GM19395 (cell line): ENCODE data around the gene FUT6.
"Not testable (repeated sequence)": the region's sequence is repeated elsewhere in the genome, so short reads cannot be mapped to it uniquely, and the experiment has no call there.

Experiments used
- ATAC-seq: cut with Tn5 transposase; IDR thresholded peaks from one replicate; pipeline ENCODE4 v1.9.1; 2021; ENCODE audit warnings: mild to moderate bottlenecking, moderate library complexity; ENCODE audit not compliant: unreplicated experiment

The FUT6 gene, protein sequence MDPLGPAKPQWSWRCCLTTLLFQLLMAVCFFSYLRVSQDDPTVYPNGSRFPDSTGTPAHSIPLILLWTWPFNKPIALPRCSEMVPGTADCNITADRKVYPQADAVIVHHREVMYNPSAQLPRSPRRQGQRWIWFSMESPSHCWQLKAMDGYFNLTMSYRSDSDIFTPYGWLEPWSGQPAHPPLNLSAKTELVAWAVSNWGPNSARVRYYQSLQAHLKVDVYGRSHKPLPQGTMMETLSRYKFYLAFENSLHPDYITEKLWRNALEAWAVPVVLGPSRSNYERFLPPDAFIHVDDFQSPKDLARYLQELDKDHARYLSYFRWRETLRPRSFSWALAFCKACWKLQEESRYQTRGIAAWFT

DNA sequence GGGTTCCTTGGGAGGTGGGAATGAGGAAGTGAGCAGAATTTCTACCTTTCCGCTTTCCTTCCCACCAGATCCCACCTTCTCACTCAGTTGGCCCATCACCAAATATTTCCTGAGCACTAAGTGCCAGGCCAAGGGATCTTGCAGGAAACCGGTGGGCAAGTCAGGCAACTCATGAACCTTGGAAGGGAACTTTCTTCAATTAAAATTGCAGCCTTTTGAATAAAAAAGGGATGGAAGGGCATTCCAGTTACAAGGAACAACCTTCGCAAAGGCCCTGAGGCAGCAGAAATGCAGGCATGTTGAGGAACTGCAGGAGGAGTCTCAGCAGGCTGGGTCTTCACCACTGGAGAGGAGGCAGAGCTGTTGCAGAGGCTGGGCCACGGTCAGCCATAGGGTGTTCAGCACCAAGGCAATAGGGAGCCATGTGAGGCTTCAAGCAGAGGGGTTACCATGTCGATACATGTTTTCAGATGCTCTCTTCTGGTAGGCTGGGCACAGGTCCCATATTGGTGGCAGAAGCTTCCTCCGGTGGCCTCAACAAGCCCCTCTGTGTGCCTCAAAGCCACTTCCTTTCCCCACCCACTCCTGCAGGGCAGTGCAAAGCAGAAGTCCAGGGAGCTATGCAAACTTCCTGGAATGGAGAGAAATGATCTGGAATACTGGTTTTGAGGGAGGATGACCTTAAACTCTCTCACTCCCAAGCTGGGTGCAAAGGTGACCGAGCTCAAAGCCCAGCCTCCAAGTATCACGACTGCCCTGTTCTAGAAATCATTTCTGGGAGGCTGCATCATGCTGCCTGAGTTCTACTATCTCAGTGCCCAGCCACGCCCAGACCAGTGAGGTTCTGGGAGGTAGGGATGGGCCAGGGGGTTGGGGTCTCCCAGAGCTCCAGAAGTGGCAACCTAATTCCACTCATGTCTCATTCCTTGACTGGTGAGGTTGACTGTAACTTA is at the start of gene FUT6:
Gene FUT6, minus strand, starts transcription at position 638 of the 953 bp plus-strand sequence. CDS start 7,135 bp downstream, outside the sequence.
- no peak for ATAC-seq

DNA sequence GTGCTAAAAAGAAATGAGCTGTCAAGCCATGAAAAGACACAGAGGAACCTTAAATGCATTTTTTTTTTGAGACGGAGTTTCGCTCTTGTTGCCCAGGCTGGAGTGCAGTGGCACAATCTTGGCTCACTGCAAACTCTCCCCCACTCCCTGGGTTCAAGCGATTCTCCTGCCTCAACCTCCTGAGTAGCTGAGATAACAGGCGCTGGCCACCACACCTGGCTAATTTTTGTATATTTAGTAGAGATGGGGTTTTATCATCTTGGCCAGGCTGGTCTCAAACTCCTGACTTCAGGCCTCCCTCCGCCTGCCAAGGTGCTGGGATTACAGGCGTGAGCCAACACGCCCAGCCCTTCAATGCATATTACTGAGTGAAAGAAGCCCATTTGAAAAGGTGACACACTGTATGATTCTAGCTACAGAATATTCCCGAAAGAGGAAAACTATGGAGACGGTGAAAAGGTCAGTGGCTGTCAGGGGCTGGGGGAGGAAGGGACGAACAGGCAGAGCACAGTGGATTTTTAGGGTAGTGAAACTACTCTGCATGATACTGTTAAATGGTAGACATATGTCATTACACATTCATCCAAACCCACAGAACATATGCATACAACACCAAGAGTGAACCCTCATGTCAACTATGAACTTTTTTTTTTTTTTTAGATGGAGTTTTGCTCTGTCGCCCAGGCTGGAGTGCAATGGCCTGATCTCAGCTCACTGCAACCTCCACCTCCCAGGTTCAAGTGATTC is 44.7 kb upstream of the FUT6 start:
- not testable (repeated sequence) for ATAC-seq

DNA sequence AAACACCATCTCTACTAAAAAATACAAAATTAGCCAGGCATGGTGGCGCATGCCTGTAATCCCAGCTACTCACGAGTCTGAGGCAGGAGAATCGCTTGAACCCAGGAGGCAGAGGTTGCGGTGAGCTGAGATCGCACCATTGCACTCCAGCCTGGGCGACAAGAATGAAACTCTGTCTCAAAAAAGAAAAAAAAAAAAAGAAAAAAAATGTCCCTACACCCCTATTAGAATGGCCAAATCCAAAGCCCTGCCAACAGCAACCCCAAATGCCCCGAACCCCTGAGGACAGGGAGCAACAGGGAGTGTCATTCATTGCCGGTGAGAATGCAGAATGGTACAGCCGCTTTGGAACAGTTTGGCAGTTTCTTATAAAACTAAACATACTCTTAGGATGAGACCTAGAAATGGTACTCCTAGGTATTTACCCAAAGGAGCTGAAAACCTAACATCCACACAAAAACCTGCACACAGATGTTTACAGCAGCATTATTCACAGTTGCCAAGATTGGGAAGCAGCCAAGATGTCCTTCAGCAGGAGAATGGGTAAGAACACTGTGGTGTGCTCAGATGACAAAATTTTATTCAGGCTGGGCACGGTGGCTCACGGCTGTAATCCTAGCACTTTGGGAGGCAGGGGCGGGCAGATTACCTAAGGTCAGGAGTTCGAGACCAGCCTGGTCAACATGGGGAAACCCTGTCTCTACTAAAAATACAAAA is 43.8 kb upstream of the FUT6 start:
- not testable (repeated sequence) for ATAC-seq

DNA sequence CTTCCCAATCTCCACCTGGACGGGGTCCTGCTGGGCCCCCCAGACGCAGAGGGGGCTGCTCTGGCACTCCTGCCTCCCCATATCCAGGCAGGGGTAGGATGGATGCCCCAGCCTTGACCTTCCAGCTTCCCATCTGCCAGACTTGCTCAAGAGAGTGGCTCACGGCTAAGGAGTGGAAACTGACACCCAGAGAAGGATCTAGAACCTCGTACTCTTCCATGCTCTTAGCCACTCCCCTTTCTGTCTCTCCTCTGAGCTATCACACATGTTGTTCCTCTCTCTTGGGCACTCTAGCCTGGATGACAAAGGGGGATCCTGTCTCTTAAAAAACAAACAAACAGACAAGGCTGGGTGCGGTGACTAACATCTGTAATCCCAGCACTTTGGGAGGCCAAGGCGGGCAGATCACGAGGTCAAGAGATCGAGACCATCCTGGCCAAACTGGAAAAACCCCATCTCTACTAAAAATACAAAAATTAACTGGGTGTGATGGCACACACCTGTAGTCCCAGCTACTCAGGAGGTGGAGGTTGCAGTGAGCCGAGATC is 43.0 kb upstream of the FUT6 start:
- ATAC-seq: no peak

DNA sequence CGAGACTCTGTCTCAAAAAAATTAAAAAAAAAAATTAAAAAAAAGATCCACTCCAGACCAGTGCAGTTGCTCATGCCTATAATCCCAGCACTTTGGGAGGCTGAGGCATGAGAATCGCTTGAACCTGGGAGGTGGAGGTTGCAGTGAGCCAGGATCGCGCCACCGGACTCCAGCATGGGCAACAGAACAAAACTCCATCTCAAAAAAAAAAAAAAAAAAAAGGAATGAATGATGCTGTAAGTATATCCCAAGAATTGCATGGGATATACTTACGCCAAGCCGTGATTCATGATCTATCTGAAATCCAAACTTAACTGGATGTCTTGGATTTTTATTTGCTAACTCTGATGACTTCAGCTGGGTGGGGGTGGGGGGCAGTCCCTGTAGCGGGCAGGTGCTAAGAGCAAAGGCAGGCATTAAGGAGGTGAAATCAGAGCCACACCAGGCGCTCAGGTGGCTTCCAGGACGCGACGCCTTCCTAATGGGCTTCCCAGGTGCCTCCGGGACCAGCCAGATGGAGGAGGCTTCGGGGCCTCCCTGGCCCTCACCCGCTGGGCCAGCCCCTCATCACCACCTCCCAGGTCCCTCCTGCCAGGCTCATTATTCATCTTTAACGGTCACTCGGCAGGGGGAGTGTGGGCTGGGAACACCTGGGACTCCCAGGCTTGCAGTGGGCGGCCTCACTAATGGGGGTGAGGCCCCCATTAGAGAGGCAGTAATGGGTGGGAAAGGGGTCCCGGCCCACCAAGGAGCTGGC is 42.2 kb upstream of the FUT6 start:
- ATAC-seq: no peak

DNA sequence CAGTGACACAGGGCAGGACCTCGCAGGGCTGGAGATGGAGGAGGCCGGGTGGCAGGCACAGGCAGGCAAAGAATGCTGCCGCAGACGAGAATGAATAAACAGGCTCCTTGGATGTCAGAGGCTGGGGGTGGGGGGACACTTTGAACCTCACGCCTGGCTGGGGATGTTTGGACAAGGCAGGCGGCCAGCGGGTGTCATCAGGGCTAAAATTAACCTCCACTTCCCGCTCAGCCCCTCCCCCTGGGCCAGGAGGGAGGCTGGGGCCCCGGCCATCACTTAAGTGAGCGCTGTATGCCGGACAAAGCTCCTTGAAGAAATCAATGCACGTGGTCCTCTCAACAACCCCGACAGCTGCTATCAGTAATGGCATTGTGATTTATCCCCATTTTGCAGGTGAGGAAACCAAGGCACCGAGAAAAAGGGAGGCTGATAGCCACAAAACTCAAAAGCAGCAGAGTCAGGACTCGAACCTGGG is 41.1 kb upstream of the FUT6 start:
- no peak for ATAC-seq

DNA sequence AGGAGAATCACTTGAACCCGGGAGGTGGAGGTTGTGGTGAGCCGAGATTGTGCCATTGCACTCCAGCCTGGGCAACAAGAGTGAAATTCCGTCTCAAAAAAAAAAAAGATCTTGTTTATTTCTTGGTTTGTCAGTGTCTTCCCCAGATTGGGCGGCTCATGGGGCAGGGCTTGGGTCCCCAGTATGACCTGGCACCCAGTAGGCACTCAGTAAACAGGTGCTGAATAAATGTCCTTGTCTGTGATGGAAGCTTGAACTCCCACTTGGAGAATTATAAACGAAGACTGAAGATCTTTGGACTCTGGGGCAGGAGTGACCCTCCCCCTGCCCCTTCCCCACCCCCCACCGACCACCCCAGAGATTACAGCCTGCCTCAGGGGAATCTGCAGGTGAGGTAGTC is 40.7 kb upstream of the FUT6 start:
- no peak for ATAC-seq

DNA sequence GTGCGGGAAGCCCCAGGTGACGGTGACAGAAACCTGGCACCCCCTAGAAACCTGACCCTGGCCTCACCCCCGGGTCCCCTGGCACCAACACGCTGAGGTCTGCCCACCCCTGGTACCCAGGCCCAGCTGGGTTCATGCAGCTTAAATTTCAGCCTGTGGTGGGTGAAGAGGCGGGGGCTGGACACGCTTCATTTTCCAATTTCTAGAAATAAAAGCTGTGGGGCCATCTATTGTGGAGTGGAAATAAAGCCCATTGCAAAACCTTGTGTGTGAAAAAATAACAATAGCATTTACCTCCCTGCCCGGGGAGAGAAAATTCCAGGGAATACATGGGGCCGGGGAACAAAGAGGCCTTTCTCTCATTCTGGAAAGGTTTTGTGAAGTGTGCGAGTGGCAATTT is 38.4 kb upstream of the FUT6 start:
- no peak for ATAC-seq

DNA sequence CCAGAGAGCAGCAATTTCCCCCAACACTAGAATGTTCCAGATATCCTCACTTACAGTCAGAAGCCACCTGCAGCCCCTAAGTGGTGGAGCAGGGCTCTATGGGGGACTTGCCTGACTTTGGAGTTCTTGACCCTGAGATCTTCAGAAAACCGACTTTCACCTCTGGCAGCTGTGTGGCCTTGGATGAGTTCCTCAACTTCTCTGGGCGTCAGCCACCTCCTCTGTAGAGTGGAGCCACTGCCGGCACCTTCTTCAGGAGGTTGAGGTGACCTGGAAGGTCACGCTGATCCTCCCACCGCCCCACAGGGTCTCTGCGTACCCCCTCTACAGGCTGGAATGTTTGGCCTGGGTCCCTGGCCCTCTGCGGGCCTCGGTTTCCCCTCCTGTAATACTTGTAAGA is 37.9 kb upstream of the FUT6 start:
- no peak for ATAC-seq

DNA sequence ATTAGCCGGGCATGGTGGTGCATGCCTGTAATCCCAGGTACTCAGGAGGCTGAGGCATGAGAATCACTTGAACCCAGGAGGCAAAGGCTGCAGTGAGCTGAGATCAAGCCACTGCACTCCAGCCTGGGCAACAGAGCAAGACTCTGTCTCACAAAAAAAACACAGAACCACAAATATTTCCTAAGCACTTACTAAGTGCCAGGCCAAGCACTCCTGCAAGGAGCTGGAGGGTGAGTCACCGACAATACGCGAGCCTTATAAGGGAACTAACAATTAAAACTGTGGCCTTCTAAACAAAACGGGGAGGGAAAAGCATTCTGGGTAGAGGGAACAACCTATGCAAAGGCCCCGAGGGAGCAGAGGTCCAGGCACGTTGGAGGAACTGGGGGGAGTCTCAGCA is 35.0 kb upstream of the FUT6 start:
- ATAC-seq: not testable (repeated sequence)

DNA sequence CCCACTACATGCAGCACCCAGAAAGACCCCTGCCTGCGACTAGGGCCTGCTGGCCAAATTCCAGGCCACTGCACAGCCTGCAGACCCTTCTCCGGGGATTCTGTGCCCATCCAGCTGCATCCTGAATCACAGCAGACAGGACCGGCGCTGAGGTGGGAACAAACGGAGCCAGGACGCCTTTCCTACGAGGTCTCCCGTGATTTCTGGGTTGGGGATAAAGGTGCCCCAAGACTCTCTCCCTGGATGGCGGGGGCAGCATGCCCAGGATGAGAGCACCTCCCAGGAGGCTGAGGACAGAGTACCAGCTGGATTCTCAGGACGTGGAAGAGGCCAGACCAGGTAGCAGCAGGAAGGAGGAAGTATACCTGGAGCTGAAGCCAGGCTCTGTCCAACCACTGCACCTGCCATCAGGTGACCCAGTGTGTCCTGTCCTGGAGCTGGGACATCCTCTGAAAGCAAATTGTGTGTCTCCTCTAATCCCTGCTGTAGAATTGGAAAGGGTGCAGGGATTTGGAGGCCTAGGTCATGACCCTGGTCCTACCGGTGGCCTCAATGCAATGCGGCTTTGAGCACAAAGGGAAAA is 34.2 kb upstream of the FUT6 start:
- no peak for ATAC-seq

DNA sequence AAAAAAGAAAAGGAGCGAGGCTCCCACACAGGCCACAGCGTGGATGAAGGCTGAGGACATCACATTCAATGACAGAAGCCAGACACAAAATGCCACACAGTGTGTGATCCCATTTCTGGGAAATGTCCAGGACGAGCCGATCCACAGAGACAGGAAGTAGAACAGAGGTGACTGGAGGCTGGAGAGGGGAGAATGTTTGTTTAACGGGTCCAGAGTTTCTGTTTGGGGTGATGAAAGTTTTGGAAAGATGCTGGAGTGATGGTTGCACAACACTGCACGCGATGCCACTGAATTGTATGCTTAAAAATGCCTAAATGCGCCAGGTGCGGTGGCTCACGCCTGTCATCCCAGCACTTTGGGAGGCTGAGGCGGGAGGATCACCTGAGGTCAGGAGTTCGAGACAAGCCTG is 31.5 kb upstream of the FUT6 start:
- no peak for ATAC-seq

DNA sequence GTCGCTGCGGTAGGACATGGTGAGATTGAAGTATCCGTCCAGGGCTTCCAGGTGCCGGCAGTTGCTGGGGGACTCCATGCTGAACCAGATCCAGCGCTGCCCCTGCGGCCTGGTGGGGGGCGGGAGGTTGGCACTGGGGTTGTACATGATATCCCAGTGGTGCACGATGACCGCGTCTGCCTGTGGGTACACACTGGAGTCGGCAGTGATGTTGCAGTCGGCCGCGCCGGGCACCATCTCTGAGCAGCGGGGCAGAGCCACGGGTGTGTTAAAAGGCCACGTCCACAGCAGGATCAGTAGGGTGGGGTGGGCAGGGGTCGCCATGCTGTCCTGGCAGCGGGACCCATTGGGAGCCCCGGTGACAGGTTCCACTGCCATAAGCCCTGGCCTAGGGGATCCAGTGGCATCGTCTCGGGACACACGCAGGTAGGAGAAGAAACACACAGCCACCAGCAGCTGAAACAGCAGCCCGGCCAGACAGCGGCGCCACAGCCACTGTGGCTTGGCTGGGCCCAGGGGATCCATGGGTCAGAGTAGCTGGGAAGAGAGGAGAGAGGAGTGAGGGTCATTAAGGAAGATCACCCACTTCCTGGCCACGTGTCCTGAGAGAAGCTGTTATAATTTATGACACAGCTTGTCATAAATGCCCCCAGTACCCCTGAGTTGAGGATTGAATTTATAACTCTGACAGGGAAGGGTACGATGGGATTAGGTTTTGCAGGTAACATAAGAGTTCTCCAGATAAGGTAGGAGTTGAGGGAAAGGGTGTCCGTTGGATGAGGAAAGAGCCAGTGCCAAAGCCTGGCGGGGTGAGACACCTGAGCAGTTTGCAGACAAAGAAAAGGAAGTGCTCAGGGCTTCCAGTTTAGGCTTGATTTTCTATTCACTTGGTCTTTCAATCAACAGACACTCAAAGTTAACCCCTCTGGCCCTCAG is 28.0 kb upstream of the FUT6 start:
- no peak for ATAC-seq

DNA sequence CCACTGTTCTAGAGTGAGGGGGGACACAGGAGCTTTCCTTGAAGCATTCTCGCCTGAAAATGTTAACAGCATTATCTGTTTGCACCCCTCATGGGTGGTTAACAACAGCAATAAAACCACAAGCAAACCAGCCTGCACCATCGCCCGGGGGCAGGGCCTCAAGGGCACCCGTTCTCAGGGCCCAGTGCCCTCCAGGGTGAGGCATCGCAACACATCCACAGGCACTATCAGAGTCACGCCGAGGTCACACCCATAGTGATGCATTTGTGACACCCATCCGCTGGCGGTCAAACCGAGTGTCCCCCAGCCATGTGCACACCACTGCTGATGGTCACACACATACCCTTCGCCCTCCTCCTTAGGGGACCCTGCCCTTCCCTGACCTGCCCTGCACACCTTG is 26.3 kb upstream of the FUT6 start:
- ATAC-seq: no peak

DNA sequence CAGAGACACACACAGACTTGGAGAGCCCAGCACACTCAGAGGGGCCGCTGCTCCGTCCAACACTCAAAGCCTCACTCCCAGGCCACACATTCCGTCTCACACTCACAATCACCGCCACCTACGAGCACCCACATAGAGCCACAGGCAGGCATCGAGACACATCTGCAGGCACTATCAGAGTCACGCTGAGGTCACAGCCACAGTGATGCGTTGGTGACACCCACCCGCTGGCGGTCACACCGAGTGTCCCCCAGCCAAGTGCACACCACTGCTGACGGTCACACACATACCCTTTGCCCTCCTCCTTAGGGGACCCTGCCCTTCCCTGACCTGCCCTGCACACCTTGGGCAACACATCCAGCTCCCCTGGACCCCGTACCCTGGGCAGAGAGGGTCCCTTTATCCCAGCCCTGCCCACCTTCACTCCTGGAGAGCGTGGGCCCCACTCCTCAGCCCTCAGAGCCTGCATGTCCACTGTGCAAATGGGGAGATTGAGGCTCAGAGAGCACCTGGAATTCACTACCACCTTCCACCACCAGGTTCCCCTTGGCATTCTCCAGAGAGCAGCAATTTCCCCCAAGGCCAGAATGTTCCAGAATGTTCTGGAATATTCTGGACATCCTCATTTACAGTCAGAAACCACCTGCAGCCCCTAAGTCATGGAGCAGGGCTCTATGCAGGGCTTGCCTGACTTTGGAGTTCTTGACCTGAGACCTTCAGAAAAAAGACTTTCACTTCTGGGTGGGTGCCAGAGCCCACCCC is 25.4 kb upstream of the FUT6 start:
- no peak for ATAC-seq

DNA sequence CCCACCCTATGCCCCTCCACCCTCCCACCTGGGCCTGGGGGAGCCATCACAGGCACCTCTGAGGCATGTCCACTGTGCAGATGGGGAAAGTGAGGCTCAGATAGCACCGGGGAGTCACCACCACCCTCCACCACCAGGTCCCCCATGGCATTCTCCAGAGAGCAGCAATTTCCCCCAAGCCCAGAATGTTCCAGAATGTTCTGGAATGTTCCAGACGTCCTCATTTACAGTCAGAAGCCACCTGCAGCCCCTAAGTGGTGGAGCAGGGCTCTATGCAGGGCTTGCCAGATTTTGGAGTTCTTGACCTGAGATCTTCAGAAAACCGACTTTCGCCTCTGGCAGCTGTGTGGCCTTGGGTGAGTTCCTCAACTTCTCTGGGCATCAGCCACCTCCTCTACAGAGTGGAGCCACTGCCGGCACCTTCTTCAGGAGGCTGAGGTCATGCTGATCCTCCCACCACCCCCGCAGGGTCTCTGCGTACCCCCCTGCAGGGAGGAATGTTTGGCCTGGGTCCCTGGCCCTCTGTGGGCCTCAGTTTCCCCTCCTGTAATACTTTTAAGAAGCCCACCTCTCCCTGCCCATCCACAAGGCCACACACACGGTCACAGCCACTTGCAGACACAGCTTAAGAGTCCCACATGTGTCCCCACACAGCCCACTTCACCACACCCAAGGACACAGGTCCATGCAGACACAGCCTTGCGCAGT is 24.7 kb upstream of the FUT6 start:
- ATAC-seq: no peak
